Large intestine (tissue), 3 donors: Measurements from ENCODE around the gene CRKL. TPM values are rescaled to one million over a fixed set of nuclear protein-coding genes. Genes with fewer than 3 reads are reported as not detected.

Source experiments
- DNase-seq, 2 donors: peaks; one replicate each; pipeline versions ENCODE4 v3.0.0 to v3.0.0-alpha.2; 2013
- H3K27ac ChIP-seq: one replicate; pipeline ENCODE4 v1.5.1; 2013; ENCODE audit warnings: low read length
- H3K27me3 ChIP-seq: 2 replicates; pipeline ENCODE4 v1.6.1; 2013; ENCODE audit warnings: low read length; ENCODE audit not compliant: control insufficient read depth, insufficient read depth
- H3K36me3 ChIP-seq: 2 replicates; pipeline ENCODE4 v1.6.1; 2013; ENCODE audit warnings: low read length; ENCODE audit not compliant: control insufficient read depth, insufficient read depth
- H3K4me1 ChIP-seq: one replicate; pipeline ENCODE4 v1.6.1; 2013; ENCODE audit warnings: low read length; ENCODE audit not compliant: control insufficient read depth, insufficient read depth
- H3K4me3 ChIP-seq: one replicate; pipeline ENCODE4 v1.5.1; 2013; ENCODE audit warnings: low read length
- H3K9me3 ChIP-seq: one replicate; pipeline ENCODE4 v1.6.1; 2013; ENCODE audit warnings: mild to moderate bottlenecking, low read depth, low read length, moderate library complexity; ENCODE audit not compliant: control insufficient read depth
- WGBS: methylation state at CpG from one replicate; pipeline ENCODE4 v1.1.5; 2013; ENCODE audit warnings: low lambda C conversion rate; ENCODE audit not compliant: insufficient coverage; 5-methylcytosine and 5-hydroxymethylcytosine counted together
- polyA plus RNA-seq: library from polyadenylated mRNA; unstranded; fragments of 120-200 nt; gene quantifications from one replicate; pipeline ENCODE4 v1.2.1, GENCODE V29; 2013

Gene CRKL
- polyA plus RNA-seq, 1 donor: 55.0 TPM

- Histone ChIP-seq H3K27ac (no peak overlapping the region), H3K4me3 (no peak overlapping the region), H3K27me3 (no peaks in the 10 kb centered on the region), H3K36me3 (no peaks in the 10 kb centered on the region), H3K4me1 (peaks cover 23% of the 10 kb centered on the region), H3K9me3 (peaks cover 3% of the 10 kb centered on the region)
- WGBS: no CpG with 5 or more reads among the region's 17 CpGs
- no peak for DNase-seq
These were observed 60.4 kb downstream of the CRKL start for GRCh38 chr22:20977516-20978170.

GRCh38 chr22:20978419-20978818 is 61.2 kb downstream of the CRKL start:
- peaks cover 3% of the 10 kb centered on the region for H3K9me3 ChIP-seq
- no peak overlapping the region for H3K27ac ChIP-seq
- WGBS: no CpG with 5 or more reads among the region's 2 CpGs

GRCh38 chr22:20979243-20979809 is 62.1 kb downstream of the CRKL start:
- no peak overlapping the region for H3K27ac ChIP-seq
- H3K4me1 ChIP-seq: peaks cover 28% of the 10 kb centered on the region
- no CpG with 5 or more reads among the region's 39 CpGs for WGBS
- H3K36me3 ChIP-seq: peaks cover 9% of the 10 kb centered on the region
- H3K27me3 ChIP-seq: no peaks in the 10 kb centered on the region
- peak; percentile 91 to 93 for DNase-seq
- H3K4me3 ChIP-seq: peak overlapping the region; percentile 30
- peaks cover 3% of the 10 kb centered on the region for H3K9me3 ChIP-seq

More at GRCh38 chr22:20978419-20978818, 61.2 kb downstream of the CRKL start:
- peaks cover 28% of the 10 kb centered on the region for H3K4me1 ChIP-seq
- no peak overlapping the region for H3K4me3 ChIP-seq
- no peaks in the 10 kb centered on the region for H3K36me3 ChIP-seq
- DNase-seq: no peak
- no peaks in the 10 kb centered on the region for H3K27me3 ChIP-seq

GRCh38 chr22:20979940-20980453 is 62.8 kb downstream of the CRKL start:
- no peak overlapping the region for H3K27ac ChIP-seq
- H3K27me3 ChIP-seq: no peaks in the 10 kb centered on the region
- H3K36me3 ChIP-seq: peaks cover 9% of the 10 kb centered on the region
- no CpG with 5 or more reads among the region's 13 CpGs for WGBS
- H3K4me3 ChIP-seq: peak overlapping the region; percentile 30
- peaks cover 3% of the 10 kb centered on the region for H3K9me3 ChIP-seq
- no peak for DNase-seq
- H3K4me1 ChIP-seq: peaks cover 28% of the 10 kb centered on the region

GRCh38 chr22:20980523-20980922 is 63.3 kb downstream of the CRKL start:
- 80% methylated on average over 1 of the region's 4 CpGs for WGBS
- Histone ChIP-seq H3K27me3 (no peaks in the 10 kb centered on the region), H3K27ac (no peak overlapping the region), H3K4me3 (no peak overlapping the region), H3K4me1 (peaks cover 28% of the 10 kb centered on the region), H3K9me3 (peaks cover 3% of the 10 kb centered on the region), H3K36me3 (peaks cover 12% of the 10 kb centered on the region)
- no peak for DNase-seq

GRCh38 chr22:20980938-20981722 is 63.9 kb downstream of the CRKL start:
- WGBS: no CpG with 5 or more reads among the region's 10 CpGs
- no peak for DNase-seq

GRCh38 chr22:20981787-20982562 is 64.8 kb downstream of the CRKL start, which contains the start of gene LZTR1:
TSS of gene LZTR1 (plus strand) at chr22:20982297. CDS start at chr22:20982372, 75 bp downstream.
- Histone ChIP-seq H3K9me3 (peaks cover 3% of the 10 kb centered on the region), H3K4me3 (peak within 1 kb of the TSS; percentile 96), H3K27me3 (no peaks in the 10 kb centered on the region), H3K36me3 (peaks cover 21% of the 10 kb centered on the region), H3K4me1 (peaks cover 28% of the 10 kb centered on the region), H3K27ac (peak within 1 kb of the TSS; percentile 91)
- no CpG with 5 or more reads among the region's 87 CpGs for WGBS
- peak; percentile 79 to 93 for DNase-seq

More at GRCh38 chr22:20980938-20981722, 63.9 kb downstream of the CRKL start:
- Histone ChIP-seq H3K4me3 (peak overlapping the region; percentile 96), H3K27ac (peak overlapping the region; percentile 91), H3K9me3 (peaks cover 3% of the 10 kb centered on the region), H3K4me1 (peaks cover 28% of the 10 kb centered on the region), H3K27me3 (no peaks in the 10 kb centered on the region), H3K36me3 (peaks cover 17% of the 10 kb centered on the region)

GRCh38 chr22:20982563-20982882 is 65.3 kb downstream of the CRKL start:
- peaks cover 25% of the 10 kb centered on the region for H3K36me3 ChIP-seq
- no CpG with 5 or more reads among the region's 12 CpGs for WGBS

GRCh38 chr22:20983081-20983771 is 66.0 kb downstream of the CRKL start:
- WGBS: no CpG with 5 or more reads among the region's 5 CpGs
- Histone ChIP-seq H3K9me3 (peaks cover 3% of the 10 kb centered on the region), H3K4me1 (peaks cover 28% of the 10 kb centered on the region), H3K27me3 (no peaks in the 10 kb centered on the region), H3K27ac (no peak overlapping the region), H3K36me3 (peaks cover 31% of the 10 kb centered on the region), H3K4me3 (peak overlapping the region; percentile 96)
- no peak for DNase-seq

More at GRCh38 chr22:20982563-20982882, 65.3 kb downstream of the CRKL start:
- Histone ChIP-seq H3K4me1 (peaks cover 28% of the 10 kb centered on the region), H3K4me3 (peak overlapping the region; percentile 96), H3K27ac (peak overlapping the region; percentile 91), H3K9me3 (peaks cover 3% of the 10 kb centered on the region), H3K27me3 (no peaks in the 10 kb centered on the region)
- DNase-seq: no peak
